AG09319 (cell line): Measurements from ENCODE around the gene ZSCAN2.
A peak's percentile ranks its signal among the peaks of the same experiment; 100 is the strongest.

ENCODE experiments used
- DNase-seq: peaks from one replicate; pipeline ENCODE4 v3.0.0-alpha.2; 2010; ENCODE audit warnings: low read depth; ENCODE audit errors: extremely low read depth
- TF ChIP-seq, protein P1 (sequence below): IDR thresholded peaks from 2 replicates; pipeline ENCODE4 v1.5.1; 2011; ENCODE audit warnings: low read depth, mild to moderate bottlenecking, inconsistent platforms, low read length, moderate library complexity

Gene ZSCAN2

GRCh38 chr15:84666373-84666772, 65.6 kb downstream of the ZSCAN2 start:
- no peak for DNase-seq
- TF ChIP-seq, protein P1, sequence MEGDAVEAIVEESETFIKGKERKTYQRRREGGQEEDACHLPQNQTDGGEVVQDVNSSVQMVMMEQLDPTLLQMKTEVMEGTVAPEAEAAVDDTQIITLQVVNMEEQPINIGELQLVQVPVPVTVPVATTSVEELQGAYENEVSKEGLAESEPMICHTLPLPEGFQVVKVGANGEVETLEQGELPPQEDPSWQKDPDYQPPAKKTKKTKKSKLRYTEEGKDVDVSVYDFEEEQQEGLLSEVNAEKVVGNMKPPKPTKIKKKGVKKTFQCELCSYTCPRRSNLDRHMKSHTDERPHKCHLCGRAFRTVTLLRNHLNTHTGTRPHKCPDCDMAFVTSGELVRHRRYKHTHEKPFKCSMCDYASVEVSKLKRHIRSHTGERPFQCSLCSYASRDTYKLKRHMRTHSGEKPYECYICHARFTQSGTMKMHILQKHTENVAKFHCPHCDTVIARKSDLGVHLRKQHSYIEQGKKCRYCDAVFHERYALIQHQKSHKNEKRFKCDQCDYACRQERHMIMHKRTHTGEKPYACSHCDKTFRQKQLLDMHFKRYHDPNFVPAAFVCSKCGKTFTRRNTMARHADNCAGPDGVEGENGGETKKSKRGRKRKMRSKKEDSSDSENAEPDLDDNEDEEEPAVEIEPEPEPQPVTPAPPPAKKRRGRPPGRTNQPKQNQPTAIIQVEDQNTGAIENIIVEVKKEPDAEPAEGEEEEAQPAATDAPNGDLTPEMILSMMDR = no peak

DNA sequence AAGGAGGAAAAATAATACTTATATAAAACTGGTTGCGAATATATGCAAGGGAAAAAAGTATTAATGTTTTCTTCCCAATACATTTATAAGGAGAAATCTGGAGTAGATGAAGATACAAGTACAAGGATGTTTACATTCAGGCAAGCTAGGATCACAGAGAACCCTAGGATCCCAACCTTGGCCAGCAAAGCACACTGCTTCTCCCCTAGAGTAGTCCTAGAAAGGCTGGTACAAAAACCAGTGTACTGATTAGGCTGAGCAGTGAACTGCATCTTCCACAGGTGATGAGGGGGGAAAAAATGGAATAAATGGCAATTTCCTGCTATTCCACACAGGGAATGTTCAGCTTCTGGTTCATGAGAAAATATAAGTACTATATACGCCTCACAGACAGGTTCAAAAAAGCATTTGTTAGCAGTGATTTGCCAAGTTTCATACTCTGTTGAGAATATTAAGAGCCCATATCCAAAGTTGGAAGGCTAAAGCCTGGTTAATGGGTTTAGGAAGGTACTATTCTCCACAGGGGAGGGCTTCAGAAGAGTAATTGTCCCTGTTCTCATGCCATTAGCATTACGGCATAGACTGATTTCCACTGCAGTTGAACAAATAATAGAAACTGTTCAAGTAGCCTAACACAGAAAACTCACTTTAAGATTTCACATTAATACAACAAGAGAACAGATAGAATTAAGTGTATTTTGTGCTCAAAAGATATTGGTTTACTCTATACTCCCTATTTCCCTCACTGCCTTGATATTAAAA, 67.6 kb downstream of the ZSCAN2 start:
- TF ChIP-seq, protein P1 = no peak
- no peak for DNase-seq

DNA sequence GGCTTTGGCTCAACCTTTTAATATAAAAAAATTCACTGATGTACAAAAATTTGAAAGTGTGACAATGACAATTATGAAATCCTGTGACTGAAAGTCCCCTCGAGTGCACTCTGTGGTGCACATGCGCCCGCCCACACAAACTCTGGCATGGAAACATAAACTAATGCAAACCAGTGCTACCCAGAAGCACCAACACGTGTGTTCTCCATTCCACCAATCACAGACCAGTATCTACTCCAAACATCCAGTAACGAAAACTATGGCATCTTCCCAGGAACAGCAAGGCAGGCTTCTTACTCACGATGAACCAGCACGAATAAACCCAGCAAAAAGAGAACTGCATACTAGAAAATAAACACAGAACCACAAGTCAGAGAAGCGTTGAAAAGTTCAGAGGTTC, 68.9 kb downstream of the ZSCAN2 start:
- TF ChIP-seq, protein P1 = no peak
- DNase-seq = peak; percentile 85

DNA sequence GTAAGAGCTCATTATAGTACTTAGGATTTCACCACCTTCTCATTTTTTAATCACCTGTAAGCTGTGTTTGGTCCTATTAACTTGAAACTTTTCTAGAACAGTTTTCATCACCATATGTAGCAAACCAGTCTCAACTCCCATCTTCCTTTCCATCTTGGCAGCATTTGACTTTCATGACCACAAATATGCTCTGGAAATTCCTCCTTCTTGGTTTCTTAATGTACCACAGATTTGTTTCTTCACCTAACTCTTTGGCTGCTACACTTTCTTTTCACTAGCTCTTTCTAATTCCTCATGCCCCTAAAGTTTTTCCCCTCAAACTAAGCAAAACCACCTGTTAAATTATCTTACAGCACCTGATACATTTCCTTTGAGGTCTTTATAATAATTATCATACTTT, 70.4 kb downstream of the ZSCAN2 start:
- TF ChIP-seq, protein P1 = no peak
- DNase-seq = peak; percentile 65
